ENCODE data around the gene UVRAG.

- TF ChIP-seq CTCF (IDR thresholded peaks at IDR 0.05; ENCODE audit: low read length), result no peak
- TF ChIP-seq EZH2phosphoT487 (IDR thresholded peaks at IDR 0.05; ENCODE audit: low read length), result no peak
- TF ChIP-seq EZH2 (optimal IDR thresholded peaks at IDR 0.05; ENCODE audit: low read depth, low read length), result no peak
These were observed 93.0 kb downstream of the UVRAG start for GRCh38 chr11:75907906-75908527.
